HUDEP-2 (cell line): ENCODE measurements around the gene GPD1L.
A peak's percentile ranks its signal among the peaks of the same experiment; 100 is the strongest.
"Not testable (repeated sequence)": the region's sequence is repeated elsewhere in the genome, so short reads cannot be mapped to it uniquely, and the experiment has no call there.

Experiments used
- DNase-seq, 76 experiments: peaks; one replicate each; lab custom pipeline; 2025; ENCODE audit not compliant: unreplicated experiment in 76 of 76; lab: John Stamatoyannopoulos, UW

Gene GPD1L

DNA sequence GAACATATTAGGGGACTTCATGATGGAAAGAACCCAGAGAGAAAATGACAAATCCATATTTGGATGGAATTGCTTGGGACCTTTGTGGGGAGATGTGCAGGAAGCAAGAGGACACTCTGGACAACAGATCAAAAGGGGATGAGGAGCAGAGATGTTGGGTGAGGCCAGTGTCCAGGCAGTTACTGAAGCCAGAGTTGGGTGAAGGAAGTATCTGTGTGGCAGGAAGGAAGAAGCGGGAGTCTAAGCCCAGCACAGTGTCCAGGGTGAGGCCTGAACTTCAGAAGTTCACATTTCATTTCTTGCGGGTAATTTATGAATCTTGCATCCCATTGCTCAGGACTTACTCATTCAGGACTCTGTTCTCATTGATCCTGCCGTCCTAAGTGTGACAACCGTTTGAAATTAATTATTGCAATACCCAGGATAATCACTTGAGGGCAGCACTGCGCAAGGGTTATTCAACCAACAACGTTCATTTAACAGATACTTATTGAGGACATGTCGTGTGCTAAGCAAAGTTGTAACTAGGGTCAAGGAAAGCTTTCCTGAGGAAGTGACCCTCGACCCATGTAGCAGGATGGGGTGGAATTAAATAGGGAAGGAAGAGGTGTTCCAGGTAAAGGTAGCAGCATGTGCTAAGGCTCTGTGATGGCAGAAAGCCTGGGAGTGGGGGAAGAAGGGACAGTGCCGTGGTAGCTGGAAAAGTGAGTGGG, 70.7 kb downstream of the GPD1L start:
- peak in 54 of 76 experiments; percentile 5 to 80 (median 42) for DNase-seq

DNA sequence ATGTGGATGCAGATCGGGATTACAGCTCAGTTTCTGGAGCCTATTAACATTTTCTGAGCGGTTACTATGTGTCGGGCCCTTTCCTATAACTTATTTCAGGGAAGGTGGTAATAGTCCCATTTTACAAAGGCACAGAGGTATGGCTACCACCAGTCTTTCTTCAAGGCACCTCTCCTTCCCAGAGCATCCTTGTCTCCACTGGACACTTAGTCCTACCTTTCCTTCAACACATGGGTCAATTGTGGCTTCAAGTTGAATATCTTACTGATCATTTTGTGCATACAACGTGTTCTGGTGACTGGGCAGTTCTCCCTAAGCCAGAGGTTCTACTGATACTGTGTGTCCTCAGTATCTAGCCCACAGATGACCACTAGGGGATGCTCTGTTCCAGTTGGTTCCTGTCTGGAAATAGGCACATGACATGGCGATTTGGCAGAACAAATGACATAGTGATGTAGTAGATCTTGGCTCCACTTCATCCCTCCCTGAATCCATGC, 71.3 kb downstream of the GPD1L start:
- peak in 70 of 76 experiments; percentile 5 to 86 (median 53) for DNase-seq

DNA sequence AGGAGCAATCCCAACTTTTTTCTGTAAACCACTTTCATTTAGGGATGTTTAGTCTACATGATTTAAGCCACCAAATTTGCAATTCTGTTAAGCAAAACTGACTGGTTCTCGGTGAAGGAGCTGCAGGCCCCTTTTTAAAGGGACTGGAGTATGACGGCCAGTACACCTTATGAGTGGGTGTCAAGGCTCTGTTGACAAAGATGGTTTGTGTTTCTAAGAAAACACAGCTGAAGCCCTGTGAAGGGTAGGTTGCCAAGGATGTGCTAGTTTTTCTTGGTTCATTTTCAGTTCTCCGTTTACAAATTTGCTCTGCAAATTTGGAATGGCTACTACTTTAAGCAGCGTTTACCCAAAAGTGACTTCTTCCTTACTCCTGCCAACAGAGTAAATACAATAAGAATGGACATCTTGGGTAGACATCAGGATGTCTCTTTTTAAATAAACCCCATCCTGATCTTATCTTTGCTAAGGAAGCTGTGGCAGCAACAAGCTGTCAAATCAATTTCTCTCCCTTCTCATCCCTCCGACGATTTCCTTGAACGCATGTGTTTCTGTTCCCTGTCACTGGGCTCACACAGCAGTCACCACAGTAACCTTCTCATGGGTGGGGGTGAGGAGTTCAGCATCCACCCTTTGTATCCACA, 73.8 kb downstream of the GPD1L start:
- no peak for DNase-seq

DNA sequence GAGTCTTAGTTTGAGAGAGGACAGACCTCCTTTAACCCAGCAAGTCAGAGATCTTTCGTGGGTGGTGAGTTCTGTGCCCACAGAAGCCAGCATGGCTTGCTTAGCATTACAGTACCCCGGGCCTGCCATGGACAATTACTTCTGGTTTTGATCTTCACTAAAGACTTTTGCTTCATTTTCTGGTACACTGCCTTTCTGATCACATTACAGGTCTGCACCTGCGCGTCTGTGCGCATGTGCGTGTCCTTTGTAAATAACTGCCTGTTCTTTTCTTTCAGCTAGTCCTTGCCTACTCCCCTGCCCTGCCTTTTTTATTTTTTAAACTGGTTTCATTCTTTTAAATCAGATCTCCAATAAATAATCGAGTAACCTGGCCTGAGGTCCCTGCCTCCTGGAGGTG, 74.9 kb downstream of the GPD1L start:
- no peak for DNase-seq

DNA sequence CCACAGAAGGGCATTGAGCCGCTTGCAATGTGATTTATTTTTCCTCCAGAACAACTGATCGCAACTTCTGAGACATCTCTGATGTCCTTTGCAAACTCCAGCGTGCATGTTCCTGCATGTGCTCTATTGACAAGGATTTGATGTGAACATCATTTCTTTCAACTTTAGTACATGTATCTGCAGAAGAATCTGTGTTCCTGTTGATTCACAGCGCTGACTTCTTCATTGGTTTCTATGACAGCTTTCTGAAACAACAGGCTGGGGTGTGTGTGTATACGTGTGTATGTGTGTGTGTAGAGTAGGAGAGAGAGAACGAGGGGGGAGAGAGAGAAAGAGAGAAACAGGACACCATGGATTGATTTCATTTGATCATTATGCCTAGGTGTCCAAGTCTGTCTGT, 75.4 kb downstream of the GPD1L start:
- DNase-seq: no peak

DNA sequence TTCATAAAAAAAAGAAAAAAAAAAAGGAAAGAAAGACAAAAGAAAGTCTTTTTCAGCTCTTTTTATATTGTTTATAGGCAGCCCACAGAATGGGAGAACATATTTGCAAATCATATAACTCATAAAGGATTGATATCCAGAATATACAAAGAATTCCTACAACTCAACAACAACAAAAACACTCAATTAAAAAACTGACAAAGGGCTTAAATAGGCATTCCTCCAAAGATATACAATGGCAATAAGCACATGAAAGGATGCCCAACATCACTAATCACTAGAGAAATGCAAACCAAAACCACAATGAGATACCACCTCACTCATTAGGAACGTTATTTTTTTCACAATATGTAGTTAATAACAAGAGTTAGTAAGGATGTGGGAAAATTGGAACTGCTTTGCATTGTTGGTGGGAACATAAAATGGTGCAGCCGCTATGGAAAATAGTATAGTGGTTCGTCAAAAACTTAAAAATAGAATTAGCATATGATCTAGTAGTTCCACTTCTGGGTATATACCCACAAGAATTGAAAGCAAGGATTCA, 77.8 kb downstream of the GPD1L start:
- no peak for DNase-seq

DNA sequence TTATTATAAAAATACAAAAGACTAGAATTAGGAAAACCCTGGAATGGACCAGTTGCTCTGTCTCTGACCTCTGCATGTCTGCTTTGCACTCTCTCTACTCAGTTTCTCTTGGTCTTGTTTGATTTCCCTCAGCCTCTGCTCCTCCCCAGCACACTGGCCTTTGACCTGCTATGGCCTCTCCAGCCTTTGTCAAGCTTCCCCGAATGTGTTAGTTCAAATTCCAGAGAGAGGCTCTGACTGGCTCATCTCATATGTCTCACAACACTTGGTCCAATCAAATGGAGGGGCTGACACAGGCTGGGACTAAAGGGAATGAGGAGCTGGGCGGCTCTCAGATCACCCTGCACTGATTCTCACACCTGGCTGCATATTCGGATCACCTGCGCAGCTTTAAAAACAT, 79.7 kb downstream of the GPD1L start:
- no peak for DNase-seq

DNA sequence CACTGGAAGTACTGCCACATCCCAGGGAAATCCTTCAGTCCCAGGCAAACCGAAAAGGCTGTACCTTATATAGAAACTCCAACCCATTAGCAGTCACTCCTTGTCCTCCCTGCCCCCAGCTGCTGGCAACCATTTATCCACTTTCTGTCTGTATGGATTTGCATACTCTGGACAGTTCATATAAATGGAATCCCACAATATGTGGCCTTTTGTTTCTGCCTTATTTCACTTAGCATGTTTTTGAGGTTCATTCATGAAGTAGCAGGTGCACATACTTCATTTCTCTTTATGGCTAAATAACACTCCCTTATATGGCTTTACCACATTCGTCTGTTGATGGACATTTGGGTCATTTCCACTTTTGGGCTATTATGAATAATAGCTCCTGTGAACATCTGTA, 80.5 kb downstream of the GPD1L start:
- no peak for DNase-seq

DNA sequence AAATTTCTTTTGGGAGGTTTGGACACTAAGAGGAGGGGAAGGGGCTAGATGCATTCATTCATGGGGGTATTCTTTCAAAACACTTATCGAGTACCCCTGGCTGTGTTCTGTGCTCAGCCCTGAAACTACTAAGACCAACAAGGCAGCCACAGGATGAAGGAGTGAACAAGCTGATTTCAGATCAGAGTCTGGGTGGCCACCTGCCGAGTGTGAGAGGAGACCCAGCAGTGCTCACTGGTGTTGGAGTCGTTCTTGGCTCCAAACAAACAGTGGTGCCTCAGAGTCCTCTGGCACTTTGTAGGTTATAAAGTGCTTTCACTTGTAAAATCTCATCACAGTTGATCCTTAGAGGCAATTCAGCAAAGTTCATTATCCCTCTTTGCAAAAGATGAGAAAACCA, 83.3 kb downstream of the GPD1L start:
- no peak for DNase-seq

DNA sequence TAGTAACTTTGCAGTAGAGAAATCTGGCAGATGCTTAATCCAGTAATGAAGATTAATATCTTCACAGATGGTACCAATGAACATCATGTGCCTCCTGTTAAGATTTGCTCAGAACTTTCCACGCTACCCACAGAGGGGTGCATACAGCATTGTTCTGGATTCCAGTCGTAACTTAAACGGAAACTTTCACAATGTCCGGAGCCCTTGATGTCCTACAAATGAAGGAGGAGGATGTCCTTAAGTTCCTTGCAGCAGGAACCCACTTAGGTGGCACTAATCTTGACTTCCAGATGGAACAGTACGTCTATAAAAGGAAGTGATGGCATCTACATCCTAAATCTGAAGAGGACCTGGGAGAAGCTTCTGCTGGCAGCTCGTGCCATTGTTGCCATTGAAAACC, 84.1 kb downstream of the GPD1L start:
- DNase-seq: not testable (repeated sequence)

DNA sequence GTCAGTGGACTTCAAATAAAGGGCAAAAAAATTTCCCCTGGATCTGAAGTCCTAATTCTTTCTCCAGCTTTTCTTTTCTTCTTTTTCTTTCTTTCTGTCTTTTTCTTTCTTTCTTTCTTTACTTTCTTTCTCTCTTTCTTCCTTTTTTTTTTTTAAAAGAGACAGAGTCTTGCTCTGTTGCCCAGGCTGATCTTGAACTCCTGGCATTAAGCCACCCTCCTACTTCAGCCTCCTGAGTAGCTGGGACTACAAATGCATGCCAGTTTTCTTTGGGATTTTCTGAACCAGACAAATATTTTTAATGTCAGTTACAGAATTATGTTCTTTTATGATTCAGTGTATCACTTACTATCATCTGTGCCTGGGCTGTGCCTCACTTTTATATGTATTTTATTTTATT, 86.7 kb downstream of the GPD1L start:
- no peak for DNase-seq

DNA sequence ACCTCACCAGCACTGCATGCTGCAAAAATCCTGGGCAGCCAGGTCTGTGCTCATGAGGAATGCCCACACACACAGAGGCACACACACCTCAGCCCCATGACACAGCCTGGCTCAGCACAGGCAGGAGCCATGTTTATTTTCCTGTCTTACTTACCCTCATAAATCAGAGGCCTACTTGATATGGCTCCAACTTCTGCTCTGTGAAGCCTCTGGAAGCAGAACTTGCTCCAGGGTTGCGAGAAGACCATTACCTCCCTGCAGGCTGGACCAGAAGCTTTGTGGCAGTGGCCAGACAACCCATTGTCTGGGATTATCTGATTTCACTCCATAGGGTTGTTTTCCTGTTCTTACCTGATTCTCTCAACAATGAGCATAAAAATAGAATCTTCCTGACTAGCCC, 88.2 kb downstream of the GPD1L start:
- no peak for DNase-seq

DNA sequence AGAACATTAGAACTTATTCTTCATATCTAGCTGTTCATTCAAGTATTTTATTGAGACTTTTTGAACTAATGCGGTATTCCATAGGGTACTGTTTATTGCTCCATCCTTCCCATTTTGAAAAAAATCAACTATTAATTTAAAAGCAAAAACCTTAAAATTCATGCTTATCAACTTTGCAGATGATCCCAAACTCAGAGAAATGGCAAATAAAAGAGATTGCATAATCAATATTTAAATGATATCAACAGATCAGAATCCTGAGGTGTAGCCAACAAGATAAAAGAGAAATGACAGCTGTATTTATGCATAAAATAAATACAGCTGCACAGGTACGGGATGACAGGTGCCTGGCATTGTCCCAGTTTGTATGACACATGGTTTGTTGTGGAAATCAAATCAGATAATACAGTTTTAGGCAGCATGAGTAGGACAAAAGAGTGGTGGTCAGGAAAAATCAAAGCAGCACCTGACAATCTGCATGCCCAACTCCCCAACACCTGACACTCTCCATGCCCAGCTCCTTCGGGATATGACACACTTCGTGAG, 89.6 kb downstream of the GPD1L start:
- DNase-seq: no peak

DNA sequence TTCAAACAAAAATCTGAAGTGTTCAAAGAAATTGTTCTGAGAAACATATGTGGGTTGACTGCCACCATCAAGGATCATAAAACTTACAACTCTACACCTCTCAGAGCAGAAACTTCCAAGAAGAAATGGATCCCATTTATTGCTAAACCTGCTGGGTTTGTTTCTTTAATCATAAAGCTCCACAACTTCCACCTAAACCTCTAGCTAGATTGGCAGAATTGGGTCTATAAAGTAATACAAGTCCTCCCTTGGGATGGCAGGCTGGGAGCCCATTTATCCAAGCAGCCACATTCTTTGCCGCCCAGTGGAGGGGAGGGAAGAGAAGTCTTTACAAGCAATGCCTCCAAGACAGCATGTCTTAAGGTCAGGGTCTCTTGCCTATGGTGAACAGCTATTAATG, 91.6 kb downstream of the GPD1L start:
- no peak for DNase-seq

DNA sequence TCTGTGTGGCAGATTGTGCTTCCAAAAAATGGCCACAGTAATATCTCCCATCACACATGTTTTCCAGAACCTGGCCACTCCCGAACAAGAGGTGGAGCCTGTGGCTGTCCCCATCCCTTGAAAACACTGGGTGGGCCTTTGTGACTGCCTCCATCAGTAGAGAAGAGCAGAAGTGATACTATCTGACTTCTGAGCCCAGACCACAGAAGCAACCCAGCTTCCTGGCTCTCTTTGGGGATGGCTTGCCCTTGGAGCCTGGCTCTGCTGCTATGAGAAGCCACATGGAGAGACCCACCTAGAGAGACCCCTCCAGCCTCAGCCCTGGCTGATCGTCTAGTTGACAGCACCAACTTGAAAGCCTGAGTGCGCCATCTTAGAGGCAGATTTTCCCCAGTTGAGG, 92.3 kb downstream of the GPD1L start:
- DNase-seq: peak in 1 of 76 experiments; percentile 7

DNA sequence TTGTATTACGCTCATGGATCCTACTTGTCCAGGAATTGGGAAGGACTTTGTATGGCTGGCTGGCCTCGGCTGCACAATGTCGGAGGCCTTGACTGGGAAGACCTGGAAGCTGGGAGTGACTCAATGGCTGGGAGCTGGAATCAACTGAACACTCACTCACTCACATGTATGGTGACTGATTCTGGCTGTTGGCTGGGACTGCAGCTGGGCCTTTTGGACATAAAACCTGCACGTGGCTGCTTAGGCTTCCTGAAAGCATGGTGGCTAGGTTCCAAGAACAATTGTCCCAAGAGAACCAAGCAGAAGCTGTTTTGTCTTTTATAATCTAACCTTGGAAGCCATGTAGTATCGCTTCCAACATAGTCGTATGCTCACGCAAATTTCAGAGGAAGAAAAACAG, 94.1 kb downstream of the GPD1L start:
- no peak for DNase-seq

DNA sequence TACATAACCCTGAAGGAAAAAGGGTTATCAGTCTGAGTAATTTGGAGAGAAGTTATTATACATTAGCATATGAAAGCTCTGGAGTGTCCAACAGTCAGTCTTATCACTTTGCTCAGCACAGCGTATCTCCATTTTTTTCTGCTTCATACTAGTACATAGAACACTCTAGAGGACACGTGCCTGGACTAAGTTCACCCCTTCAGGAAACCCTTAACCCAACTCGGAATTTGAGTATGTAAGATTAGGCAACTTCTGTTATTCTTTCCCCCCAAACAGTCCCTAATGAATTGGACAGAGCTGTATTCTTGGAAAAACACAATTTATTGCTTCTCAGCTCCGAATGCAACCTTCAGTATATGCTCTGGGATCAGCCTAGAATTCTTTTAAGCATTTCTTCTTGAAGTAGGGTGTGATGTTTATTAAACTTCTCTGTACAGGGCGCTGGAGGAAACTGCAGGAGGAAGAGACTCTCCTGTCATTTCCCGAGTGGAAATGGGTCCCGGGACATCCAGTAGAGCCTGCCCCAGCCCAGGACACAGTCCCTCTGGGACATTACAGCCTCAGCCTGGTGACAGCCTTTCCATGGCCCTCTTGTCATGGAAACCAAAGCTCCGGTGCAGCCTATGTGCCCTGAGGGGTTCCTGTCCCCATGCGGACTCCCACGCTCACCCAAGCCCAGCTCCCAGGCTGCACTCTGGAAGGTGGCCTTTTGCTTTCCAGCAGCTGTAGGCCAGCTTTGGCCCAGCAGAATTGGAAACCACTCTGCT, 94.8 kb downstream of the GPD1L start:
- peak in 2 of 76 experiments; percentile 7 to 12 for DNase-seq

DNA sequence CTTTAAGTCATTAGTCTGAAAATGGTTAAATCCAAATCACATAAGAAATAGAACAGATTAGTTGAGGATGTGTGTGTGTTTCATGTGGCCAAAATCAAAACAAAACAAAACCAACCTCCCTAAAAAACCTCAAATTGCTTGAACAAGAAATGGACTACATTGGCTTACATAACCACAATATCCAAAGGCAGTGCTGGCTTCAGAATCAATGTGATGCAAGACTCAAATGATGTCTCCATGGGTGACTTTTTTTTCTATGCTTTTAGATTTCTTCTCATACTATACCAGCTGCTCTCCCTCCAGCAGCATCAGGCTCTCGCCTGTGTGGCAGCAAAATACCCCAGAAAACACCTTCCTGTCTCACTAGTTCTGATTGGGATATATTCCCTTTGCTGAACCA, 96.1 kb downstream of the GPD1L start:
- DNase-seq: no peak

DNA sequence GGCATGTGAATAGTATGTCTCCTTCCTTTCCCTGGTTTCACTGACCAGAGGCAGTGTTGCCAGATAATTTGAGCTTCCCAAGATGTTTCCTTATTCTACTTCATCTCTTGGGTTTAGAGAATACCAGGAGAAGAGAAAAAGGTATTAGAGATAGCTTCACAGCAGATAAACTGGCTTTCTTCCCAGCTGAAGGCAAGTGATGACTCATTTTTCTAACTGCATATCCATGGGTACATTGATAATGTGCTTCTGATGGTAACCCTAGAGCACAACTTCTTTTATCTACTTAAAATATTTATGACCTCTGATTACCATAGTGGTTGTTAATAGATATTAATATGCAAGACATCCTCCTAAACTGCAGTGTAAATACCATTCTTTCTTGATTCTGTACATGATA, 97.4 kb downstream of the GPD1L start:
- peak in 39 of 76 experiments; percentile 3 to 67 (median 31) for DNase-seq

DNA sequence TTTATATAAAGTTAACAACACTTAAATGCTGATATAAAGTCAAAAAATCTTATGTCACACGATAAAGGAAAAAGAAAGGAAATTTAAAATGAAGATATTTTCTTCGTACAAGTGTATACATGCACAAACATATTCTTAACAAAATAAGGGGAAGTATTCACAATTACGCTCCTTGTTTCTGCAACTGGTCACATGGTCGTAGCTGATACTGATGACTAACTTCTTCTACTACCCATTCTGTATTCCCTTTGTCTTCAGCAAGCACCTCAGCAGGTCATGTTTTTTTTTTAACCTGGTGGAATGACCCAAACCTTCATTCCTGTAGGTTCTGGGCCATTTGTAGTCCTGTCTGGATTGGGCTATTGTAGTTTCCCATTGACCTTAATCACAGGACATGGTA, 102.0 kb downstream of the GPD1L start:
- DNase-seq: no peak

DNA sequence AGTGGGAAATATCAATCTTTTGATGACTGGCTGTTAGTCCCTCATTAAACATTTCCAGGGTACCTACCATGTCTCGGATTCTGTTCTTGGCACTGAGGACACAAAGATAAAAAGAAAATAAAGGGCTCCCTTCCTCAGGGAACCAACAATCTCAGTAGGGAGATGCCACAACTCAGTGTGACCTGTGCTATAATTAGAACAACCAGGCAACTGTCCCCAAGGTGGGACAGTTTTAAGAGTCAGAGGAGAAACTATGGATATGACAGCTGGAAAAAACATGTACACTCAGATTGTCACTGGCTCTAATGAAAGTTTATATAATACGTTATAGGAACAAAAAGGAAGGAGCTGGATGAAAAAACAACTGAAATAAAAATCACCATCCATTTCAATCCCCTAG, 108.8 kb downstream of the GPD1L start:
- DNase-seq: no peak
